Astrocyte (in vitro differentiated cells and primary cell): ENCODE measurements around the gene ANKIB1. TPM values are rescaled to one million over a fixed set of nuclear protein-coding genes. Genes with fewer than 3 reads are reported as not detected.

Source experiments
- DNase-seq: peaks from one replicate; pipeline ENCODE4 v3.0.0-alpha.2; 2010; ENCODE audit warnings: low read depth
- FAIRE-seq: peaks from 2 replicates; lab custom pipeline; 2011; peaks lifted over from hg19 to GRCh38; lab: Jason Lieb, UNC
- H2AFZ ChIP-seq: 2 replicates; pipeline ENCODE4 v1.6.0; 2012; ENCODE audit warnings: low read depth, low read length, inconsistent platforms
- H3K27ac ChIP-seq: 2 replicates; pipeline ENCODE4 v1.5.1; 2011; ENCODE audit warnings: low read depth, low read length, inconsistent platforms
- H3K27me3 ChIP-seq: 2 replicates; pipeline ENCODE4 v1.6.0; 2011; ENCODE audit warnings: low read length, inconsistent platforms; ENCODE audit not compliant: insufficient read depth
- H3K36me3 ChIP-seq: 2 replicates; pipeline ENCODE4 v1.5.1; 2011; ENCODE audit warnings: low read length, inconsistent platforms; ENCODE audit not compliant: insufficient read depth
- H3K4me1 ChIP-seq: 2 replicates; pipeline ENCODE4 v1.5.1; 2011; ENCODE audit warnings: low read length, inconsistent platforms; ENCODE audit not compliant: insufficient read depth
- H3K4me2 ChIP-seq: 2 replicates; pipeline ENCODE4 v1.6.0; 2012; ENCODE audit warnings: low read length, inconsistent platforms
- H3K4me3 ChIP-seq: 2 replicates; pipeline ENCODE4 v1.5.1; 2011; ENCODE audit warnings: low read depth, mild to moderate bottlenecking, low read length, inconsistent platforms; ENCODE audit not compliant: insufficient read depth
- H3K79me2 ChIP-seq: 2 replicates; pipeline ENCODE4 v1.6.0; 2012; ENCODE audit warnings: mild to moderate bottlenecking, low read length, inconsistent platforms; ENCODE audit not compliant: insufficient read depth
- H3K9ac ChIP-seq: 2 replicates; pipeline ENCODE4 v1.6.0; 2012; ENCODE audit warnings: mild to moderate bottlenecking, low read length, inconsistent platforms
- H3K9me3 ChIP-seq: 2 replicates; pipeline ENCODE4 v1.5.1; 2012; ENCODE audit warnings: low read depth, mild to moderate bottlenecking, low read length, inconsistent platforms; ENCODE audit not compliant: insufficient read depth
- H4K20me1 ChIP-seq: 2 replicates; pipeline ENCODE4 v1.6.0; 2012; ENCODE audit warnings: low read length, inconsistent platforms; ENCODE audit not compliant: insufficient read depth
- H3K27ac Mint-ChIP-seq: one replicate; pipeline ENCODE4 v1.8.0; 2021; ENCODE audit warnings: mild to moderate bottlenecking, mixed read lengths; ENCODE audit not compliant: unreplicated experiment
- H3K27me3 Mint-ChIP-seq: one replicate; pipeline ENCODE4 v1.8.0; 2021; ENCODE audit warnings: low read depth, mixed read lengths; ENCODE audit not compliant: unreplicated experiment
- H3K36me3 Mint-ChIP-seq: one replicate; pipeline ENCODE4 v1.8.0; 2021; ENCODE audit warnings: low read depth, mixed read lengths; ENCODE audit not compliant: unreplicated experiment
- H3K4me1 Mint-ChIP-seq: one replicate; pipeline ENCODE4 v1.8.0; 2021; ENCODE audit warnings: low read depth, mixed read lengths; ENCODE audit not compliant: unreplicated experiment
- H3K4me3 Mint-ChIP-seq: one replicate; pipeline ENCODE4 v1.8.0; 2021; ENCODE audit warnings: mild to moderate bottlenecking, moderate library complexity, mixed read lengths; ENCODE audit not compliant: unreplicated experiment
- H3K9me3 Mint-ChIP-seq: one replicate; pipeline ENCODE4 v1.8.0; 2021; ENCODE audit warnings: mild to moderate bottlenecking, mixed read lengths; ENCODE audit not compliant: unreplicated experiment
- EZH2 ChIP-seq: IDR thresholded peaks from 2 replicates; pipeline ENCODE4 v1.6.1; 2012; ENCODE audit warnings: mild to moderate bottlenecking, low read length, inconsistent platforms; ENCODE audit not compliant: insufficient read depth
- total RNA-seq: library from RNA; stranded (reverse); gene quantifications from 2 replicates; pipeline ENCODE4 v1.2.1, GENCODE V29; 2021
- TF ChIP-seq, protein P1 (sequence below): IDR thresholded peaks from 2 replicates; pipeline ENCODE4 v1.5.1; 2011; ENCODE audit warnings: low read depth, mild to moderate bottlenecking, inconsistent platforms, low read length, moderate library complexity; ENCODE audit not compliant: insufficient read depth

Gene ANKIB1
- total RNA-seq, 1 donor from 2014 or later: 83.3 TPM

DNA sequence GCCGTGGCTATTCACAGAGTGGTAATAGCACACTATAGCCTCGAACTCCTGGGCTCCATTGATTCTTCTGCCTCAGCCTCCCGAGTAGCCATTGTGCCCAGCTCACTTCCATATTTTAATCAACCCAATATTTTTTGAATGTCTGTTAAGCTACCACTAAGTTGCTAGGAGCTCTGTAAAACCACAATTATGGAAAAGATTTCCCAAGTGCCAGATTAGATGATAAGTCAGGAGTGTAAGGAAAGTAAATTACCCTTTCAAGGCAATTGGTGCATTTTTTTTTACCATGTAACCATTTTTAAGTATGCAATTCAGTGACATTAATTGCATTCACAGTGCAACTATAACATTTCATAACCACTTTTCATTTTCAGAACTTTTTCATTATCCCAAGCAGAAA lies 114.0 kb downstream of the ANKIB1 start:
- H3K4me3 ChIP-seq: no peak overlapping the region
- H3K36me3 Mint-ChIP-seq: peaks cover 6% of the 10 kb centered on the region
- TF ChIP-seq EZH2: no peak
- TF ChIP-seq, protein P1, sequence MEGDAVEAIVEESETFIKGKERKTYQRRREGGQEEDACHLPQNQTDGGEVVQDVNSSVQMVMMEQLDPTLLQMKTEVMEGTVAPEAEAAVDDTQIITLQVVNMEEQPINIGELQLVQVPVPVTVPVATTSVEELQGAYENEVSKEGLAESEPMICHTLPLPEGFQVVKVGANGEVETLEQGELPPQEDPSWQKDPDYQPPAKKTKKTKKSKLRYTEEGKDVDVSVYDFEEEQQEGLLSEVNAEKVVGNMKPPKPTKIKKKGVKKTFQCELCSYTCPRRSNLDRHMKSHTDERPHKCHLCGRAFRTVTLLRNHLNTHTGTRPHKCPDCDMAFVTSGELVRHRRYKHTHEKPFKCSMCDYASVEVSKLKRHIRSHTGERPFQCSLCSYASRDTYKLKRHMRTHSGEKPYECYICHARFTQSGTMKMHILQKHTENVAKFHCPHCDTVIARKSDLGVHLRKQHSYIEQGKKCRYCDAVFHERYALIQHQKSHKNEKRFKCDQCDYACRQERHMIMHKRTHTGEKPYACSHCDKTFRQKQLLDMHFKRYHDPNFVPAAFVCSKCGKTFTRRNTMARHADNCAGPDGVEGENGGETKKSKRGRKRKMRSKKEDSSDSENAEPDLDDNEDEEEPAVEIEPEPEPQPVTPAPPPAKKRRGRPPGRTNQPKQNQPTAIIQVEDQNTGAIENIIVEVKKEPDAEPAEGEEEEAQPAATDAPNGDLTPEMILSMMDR: no peak
- no peaks in the 10 kb centered on the region for H4K20me1 ChIP-seq
- H3K27me3 ChIP-seq: no peaks in the 10 kb centered on the region
- H3K36me3 ChIP-seq: peaks cover 13% of the 10 kb centered on the region
- no peaks in the 10 kb centered on the region for H3K9me3 ChIP-seq
- H3K4me3 Mint-ChIP-seq: no peak overlapping the region
- H3K4me2 ChIP-seq: no peak overlapping the region
- H3K27ac ChIP-seq: no peak overlapping the region
- no peaks in the 10 kb centered on the region for H3K27me3 Mint-ChIP-seq
- peak overlapping the region; percentile 41 for H3K27ac Mint-ChIP-seq
- FAIRE-seq (peak; percentile 43), DNase-seq (peak; percentile 51)
- peaks cover 2% of the 10 kb centered on the region for H3K4me1 Mint-ChIP-seq
- H3K9me3 Mint-ChIP-seq: no peaks in the 10 kb centered on the region
- no peaks in the 10 kb centered on the region for H3K4me1 ChIP-seq
- H2AFZ ChIP-seq: no peak overlapping the region
- no peaks in the 10 kb centered on the region for H3K79me2 ChIP-seq
- no peak overlapping the region for H3K9ac ChIP-seq

DNA sequence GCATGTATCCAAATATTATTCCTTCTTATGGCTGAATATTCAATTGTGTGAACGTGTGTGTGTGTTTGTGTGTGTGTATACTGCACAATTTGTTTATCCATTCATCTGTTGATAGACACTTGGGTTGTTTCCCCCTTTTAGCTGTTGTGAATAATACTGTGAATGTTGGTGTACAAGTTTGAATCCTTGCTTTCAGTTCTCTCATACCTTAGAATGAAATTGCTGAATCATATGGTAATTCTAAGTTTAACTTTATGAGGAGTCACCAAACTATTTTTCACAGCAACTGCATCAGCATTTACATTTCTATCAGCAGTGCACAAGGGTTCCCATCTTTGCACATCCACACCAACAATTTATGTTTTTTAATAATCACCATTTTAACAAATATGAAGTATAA lies 114.6 kb downstream of the ANKIB1 start:
- no peak overlapping the region for H3K4me3 Mint-ChIP-seq
- no peak for TF ChIP-seq EZH2
- TF ChIP-seq, protein P1: no peak
- Histone ChIP-seq H2AFZ (no peak overlapping the region), H3K4me2 (no peak overlapping the region), H3K4me3 (no peak overlapping the region), H4K20me1 (no peaks in the 10 kb centered on the region), H3K79me2 (no peaks in the 10 kb centered on the region), H3K27ac (no peak overlapping the region), H3K27me3 (no peaks in the 10 kb centered on the region), H3K36me3 (peaks cover 13% of the 10 kb centered on the region), H3K9me3 (no peaks in the 10 kb centered on the region), H3K9ac (no peak overlapping the region), H3K4me1 (no peaks in the 10 kb centered on the region)
- no peak overlapping the region for H3K27ac Mint-ChIP-seq
- peak; percentile 25 for DNase-seq
- H3K27me3 Mint-ChIP-seq: no peaks in the 10 kb centered on the region
- peak; percentile 72 for FAIRE-seq
- no peaks in the 10 kb centered on the region for H3K9me3 Mint-ChIP-seq
- H3K4me1 Mint-ChIP-seq: peaks cover 2% of the 10 kb centered on the region
- peaks cover 6% of the 10 kb centered on the region for H3K36me3 Mint-ChIP-seq

DNA sequence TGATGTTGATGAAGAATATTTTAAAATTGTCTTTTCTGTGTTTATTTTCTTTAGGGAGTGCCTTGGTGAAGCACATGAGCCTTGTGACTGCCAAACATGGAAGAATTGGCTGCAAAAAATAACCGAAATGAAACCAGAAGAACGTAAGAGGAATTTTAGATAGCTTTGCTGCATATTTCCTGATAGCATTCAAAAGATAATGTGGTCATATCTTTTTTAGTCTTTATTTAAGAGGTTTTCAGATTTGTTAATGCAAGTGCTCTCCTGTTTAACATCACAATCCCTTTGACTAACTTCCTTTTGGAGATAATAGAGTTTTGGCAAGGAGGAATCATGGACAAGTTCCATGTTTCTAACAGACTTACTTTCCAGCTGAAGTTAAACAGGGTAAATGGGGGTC lies 116.4 kb downstream of the ANKIB1 start:
- H2AFZ ChIP-seq: no peak overlapping the region
- peaks cover 13% of the 10 kb centered on the region for H3K36me3 ChIP-seq
- no peak overlapping the region for H3K4me3 Mint-ChIP-seq
- FAIRE-seq (no peak), DNase-seq (peak; percentile 52)
- no peak overlapping the region for H3K4me3 ChIP-seq
- H3K27me3 Mint-ChIP-seq: no peaks in the 10 kb centered on the region
- H3K9ac ChIP-seq: no peak overlapping the region
- H3K27ac Mint-ChIP-seq: no peak overlapping the region
- no peak overlapping the region for H3K4me2 ChIP-seq
- no peaks in the 10 kb centered on the region for H3K9me3 Mint-ChIP-seq
- TF ChIP-seq, protein P1: no peak
- TF ChIP-seq EZH2: no peak
- no peaks in the 10 kb centered on the region for H4K20me1 ChIP-seq
- H3K4me1 Mint-ChIP-seq: peaks cover 3% of the 10 kb centered on the region
- no peaks in the 10 kb centered on the region for H3K79me2 ChIP-seq
- no peaks in the 10 kb centered on the region for H3K9me3 ChIP-seq
- no peaks in the 10 kb centered on the region for H3K27me3 ChIP-seq
- no peak overlapping the region for H3K27ac ChIP-seq
- H3K36me3 Mint-ChIP-seq: peaks cover 8% of the 10 kb centered on the region
- H3K4me1 ChIP-seq: peaks cover 3% of the 10 kb centered on the region
